ENCODE results near the gene ELAC1. TPM values are rescaled to one million over a fixed set of nuclear protein-coding genes. Genes with fewer than 3 reads are reported as not detected.

The ELAC1 gene
- total RNA-seq, 4 donors from 2014 or later: 1.6 to 13.7 (median 4.0) TPM

- Histone ChIP-seq H3K27me3 (no peaks in the 10 kb centered on the region), H3K4me3 (no peak overlapping the region), H3K4me1 (peaks cover 33 to 43% of the 10 kb centered on the region in 2 donors), H3K27ac (peak overlapping the region; percentile 90 to 97 (median 92)), H3K36me3 (peaks cover 0 to 7% of the 10 kb centered on the region in 2 donors), H3K9me3 (no peaks in the 10 kb centered on the region)
- intact Hi-C loops (cut with DNase I; ENCODE audit: low total_unique reads) (no loop called here), in situ Hi-C loops (cut with MboI; ENCODE audit: low sequenced_read_pairs in 4 of 4) (loop anchor here (5.0 to 25.0 kb wide), 5 partner anchors 56 to 741 kb away; partner anchors contain the start of genes CXXC1 (in 2 of the 4), MBD1 (in 2 of the 4), ELAC1 (in 1 of the 4) and MEX3C (in 1 of the 4))
- DNase-seq (no peak), ATAC-seq (no peak)
- no peak for TF ChIP-seq POLR2A (IDR thresholded peaks at IDR 0.05)
- TF ChIP-seq CTCF (IDR thresholded peaks at IDR 0.05 in 4 of 5, conservative IDR thresholded peaks at IDR 0.05 in 1 of 5): no peak
Observed at GRCh38 chr18:51028201-51028805, 60.5 kb downstream of the ELAC1 start.

GRCh38 chr18:51029378-51029693 is 61.5 kb downstream of the ELAC1 start:
- in situ Hi-C loops (cut with MboI; ENCODE audit: low sequenced_read_pairs in 4 of 4): loop anchor here (5.0 to 25.0 kb wide), 5 partner anchors 57 to 742 kb away; partner anchors contain the start of genes CXXC1 (in 2 of the 4), MBD1 (in 2 of the 4), ELAC1 (in 1 of the 4) and MEX3C (in 1 of the 4)
- Histone ChIP-seq H3K36me3 (peaks cover 0 to 12% of the 10 kb centered on the region in 2 donors), H3K27ac (peak overlapping the region; percentile 90 to 97 (median 92)), H3K9me3 (no peaks in the 10 kb centered on the region), H3K4me1 (peaks cover 40 to 53% of the 10 kb centered on the region in 2 donors), H3K27me3 (no peaks in the 10 kb centered on the region), H3K4me3 (peak overlapping the region; percentile 62 to 67 (median 64))
- ATAC-seq (peak; percentile 70 to 81), DNase-seq (peak; percentile 77 to 81)
- intact Hi-C loops (cut with DNase I; ENCODE audit: low total_unique reads): no loop called here
- TF ChIP-seq POLR2A (IDR thresholded peaks at IDR 0.05): no peak
- no peak for TF ChIP-seq CTCF (IDR thresholded peaks at IDR 0.05 in 4 of 5, conservative IDR thresholded peaks at IDR 0.05 in 1 of 5)

GRCh38 chr18:51029694-51030536 is 62.1 kb downstream of the ELAC1 start, which contains the start of gene SMAD4:
SMAD4 (plus strand) TSS chr18:51030213; CDS start chr18:51047047, 16,834 bp downstream.
- Histone ChIP-seq H3K27ac (peak within 1 kb of the TSS; percentile 90 to 97 (median 92)), H3K9me3 (no peaks in the 10 kb centered on the region), H3K4me1 (peaks cover 46 to 57% of the 10 kb centered on the region in 2 donors), H3K27me3 (no peaks in the 10 kb centered on the region), H3K4me3 (peak within 1 kb of the TSS; percentile 62 to 67 (median 64)), H3K36me3 (peaks cover 0 to 10% of the 10 kb centered on the region in 2 donors)
- TF ChIP-seq POLR2A (IDR thresholded peaks at IDR 0.05) (peak; percentile 93 to 96), CTCF (IDR thresholded peaks at IDR 0.05 in 4 of 5, conservative IDR thresholded peaks at IDR 0.05 in 1 of 5) (no peak)
- DNase-seq (peak; percentile 93 to 95), ATAC-seq (peak; percentile 90 to 94)
- intact Hi-C loops (cut with DNase I; ENCODE audit: low total_unique reads) (loop anchor here (1.0 to 5.0 kb wide), 4 partner anchors 36 to 743 kb away; partner anchors contain the start of gene CXXC1), in situ Hi-C loops (cut with MboI; ENCODE audit: low sequenced_read_pairs in 4 of 4) (loop anchor here (5.0 to 25.0 kb wide), 5 partner anchors 58 to 743 kb away; partner anchors contain the start of genes CXXC1 (in 2 of the 4), MBD1 (in 2 of the 4), ELAC1 (in 1 of the 4) and MEX3C (in 1 of the 4))

- H3K27ac ChIP-seq: peak overlapping the region; percentile 90 to 97 (median 92)
- TF ChIP-seq POLR2A (IDR thresholded peaks at IDR 0.05): no peak
- no peak for TF ChIP-seq CTCF (IDR thresholded peaks at IDR 0.05 in 4 of 5, conservative IDR thresholded peaks at IDR 0.05 in 1 of 5)
- H3K9me3 ChIP-seq: no peaks in the 10 kb centered on the region
- peaks cover 0 to 6% of the 10 kb centered on the region in 2 donors for H3K36me3 ChIP-seq
- intact Hi-C loops (cut with DNase I; ENCODE audit: low total_unique reads): loop anchor here (1.0 to 5.0 kb wide), 5 partner anchors 36 to 743 kb away; partner anchors contain the start of gene CXXC1
- no peaks in the 10 kb centered on the region for H3K27me3 ChIP-seq
- in situ Hi-C loops (cut with MboI; ENCODE audit: low sequenced_read_pairs in 4 of 4): loop anchor here in 3 of 4 donors (25.0 kb wide), 2 partner anchors 157 to 743 kb away; partner anchors contain the start of genes CXXC1 (in 2 of the 3), MBD1 (in 2 of the 3) and MEX3C (in 1 of the 3)
- H3K4me1 ChIP-seq: peaks cover 54 to 65% of the 10 kb centered on the region in 2 donors
- DNase-seq (peak; percentile 67 to 69), ATAC-seq (peak; percentile 74 to 79)
- peak overlapping the region; percentile 62 to 67 (median 64) for H3K4me3 ChIP-seq
Observed at GRCh38 chr18:51030537-51031258, 62.9 kb downstream of the ELAC1 start.
